ENCODE data around the gene TRIM10.

Gene TRIM10

DNA sequence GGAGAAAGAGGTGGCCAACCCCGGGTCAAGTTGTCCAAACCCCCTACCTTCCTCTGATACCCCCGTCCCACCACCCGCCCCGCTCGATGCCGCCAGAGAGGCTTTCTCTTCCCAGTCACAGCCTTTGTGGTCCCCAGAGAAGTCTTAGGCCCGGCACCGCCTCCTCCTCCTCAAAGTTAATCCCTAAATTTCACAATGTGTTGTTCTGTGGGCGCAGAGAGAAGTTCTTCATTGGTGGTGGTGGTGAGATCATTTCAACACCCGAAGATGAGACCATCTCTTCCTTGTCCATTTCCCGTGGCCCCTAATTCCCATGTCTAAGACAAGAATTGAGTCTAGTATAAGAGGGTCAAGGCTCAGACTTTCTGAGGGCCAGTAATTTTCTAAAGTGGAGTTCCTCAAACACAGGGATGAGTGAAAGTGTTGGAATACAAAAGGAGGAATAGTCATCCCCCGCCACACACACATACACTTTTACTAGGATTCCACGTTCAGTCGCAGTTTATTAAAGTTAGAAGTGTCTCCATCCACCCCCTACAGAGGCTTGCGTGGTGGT, 58.5 kb downstream of the TRIM10 start:
- Mint-ChIP-seq H3K4me3 (peak overlapping the region; percentile 87), H3K36me3 (no peaks in the 10 kb centered on the region), H3K4me1 (peaks cover 56% of the 10 kb centered on the region), H3K27me3 (peaks cover 15% of the 10 kb centered on the region), H3K9me3 (no peaks in the 10 kb centered on the region), H3K27ac (peak overlapping the region; percentile 71)
